ENCODE measurements around the gene NEK1. TPM values are rescaled to one million over a fixed set of nuclear protein-coding genes. Genes with fewer than 3 reads are reported as not detected.

NEK1 gene
- total and polyA plus RNA-seq, 2 of the 13 experiments (the other 11 are each of a cell fraction or from before 2014, with no cell fraction given), result 2.9 to 5.4 TPM

GRCh38 chr4:169659716-169660670 lies 47.6 kb upstream of the NEK1 start (continued):
- TF ChIP-seq ZHX1 (CRISPR knock-in tag; IDR thresholded peaks at IDR 0.05; ENCODE audit: low read depth), result 0 out of 2 replicates have a peak, but pooled peaks have one; percentile 67
- 0 out of 2 replicates have a peak, but pooled peaks have one; percentile 24 for TF ChIP-seq ISL2 (CRISPR knock-in tag; IDR thresholded peaks at IDR 0.05)
- TF ChIP-seq CEBPB (IDR thresholded peaks at IDR 0.05; ENCODE audit: borderline replicate concordance, low read depth, low read length), result peak; percentile 87
- peak; percentile 80 for TF ChIP-seq CREB1 (IDR thresholded peaks at IDR 0.05)
- TF ChIP-seq CREB1 (CRISPR knock-in tag; IDR thresholded peaks at IDR 0.05), result peak; percentile 49; the same call in 1 of the 2 replicates
- peak; percentile 85 for TF ChIP-seq ZNF644 (CRISPR knock-in tag; IDR thresholded peaks at IDR 0.05; ENCODE audit: low read depth)

GRCh38 chr4:169658975-169659715 lies 46.8 kb upstream of the NEK1 start:
- H3K9ac ChIP-seq (ENCODE audit: insufficient read depth, low read depth, low read length), result peak overlapping the region; percentile 64; the same call in 1 of the 2 replicates
- TSS peak; percentile 98 for BruUV-seq (replicated peaks)
- POLR2A ChIA-PET, result interaction anchor here (1.1 to 1.8 kb wide), 3 partner anchors 10 to 39 kb away, joined by 3 to 10 read pairs (median 6); partner anchors contain the start of gene CLCN3
- no peaks in the 10 kb centered on the region for H3K36me3 ChIP-seq (replicated peaks in 1 of 2; ENCODE audit: control insufficient read depth in 1 of 2, insufficient read depth in 2 of 2, low read length in 2 of 2)
- H3K27ac ChIP-seq (ENCODE audit: extremely low read length, insufficient read depth, low read length), result peak overlapping the region; percentile 64
- peak overlapping the region; percentile 44; the same call in 1 of the 2 replicates for H3K4me2 ChIP-seq (ENCODE audit: low read depth, low read length)
- no peaks in the 10 kb centered on the region for H4K20me1 ChIP-seq (ENCODE audit: insufficient read depth, low read length)
- H3K4me1 ChIP-seq (ENCODE audit: insufficient read depth, low read length), result peaks cover 33% of the 10 kb centered on the region
- H3K9me3 ChIP-seq (ENCODE audit: low read length), result no peaks in the 10 kb centered on the region
- no peak for DNase-seq (ENCODE audit: low spot score)
- in situ Hi-C loops (cut with HindIII; ENCODE audit: extremely low pct_ligation_motif_present, low pct_unique_long_range_greater_than_20kb), result no loop called here
- 81% methylated on average over 6 of the region's 6 CpGs for WGBS (ENCODE audit: low lambda C conversion rate)
- CTCF ChIA-PET (ENCODE audit: low intra/inter-chr PET ratio, low total read pairs), result no interaction called here
- no peak for FAIRE-seq
- 0 out of 6 replicates have a peak overlapping the region, but pooled peaks of 1 of the 3 experiments have one; percentile 45 for H3K4me3 ChIP-seq (replicated peaks in 1 of 3; ENCODE audit: insufficient read depth in 1 of 3, low read depth in 2 of 3, low read length in 3 of 3)
- intact Hi-C loops (cut with micrococcal nuclease; ENCODE audit: unreplicated experiment), result no loop called here
- H3K27me3 ChIP-seq (ENCODE audit: control insufficient read depth in 1 of 2, insufficient read depth in 2 of 2, low read length in 2 of 2), result no peaks in the 10 kb centered on the region
- peaks cover 33% of the 10 kb centered on the region for H3K79me2 ChIP-seq (ENCODE audit: insufficient read depth, low read length)
- ATAC-seq, result no peak
- no peak overlapping the region for H2AFZ ChIP-seq (ENCODE audit: low read length)
- TF ChIP-seq ZBTB2 (CRISPR knock-in tag; IDR thresholded peaks at IDR 0.05; ENCODE audit: low read depth), result no peak
- TF ChIP-seq ZBTB21 (CRISPR knock-in tag; IDR thresholded peaks at IDR 0.05), result no peak
- no peak for TF ChIP-seq NFE2L1 (CRISPR knock-in tag; IDR thresholded peaks at IDR 0.05; ENCODE audit: borderline replicate concordance)
- no peak for TF ChIP-seq RXRB (CRISPR knock-in tag; IDR thresholded peaks at IDR 0.05; ENCODE audit: borderline replicate concordance)
- no peak for TF ChIP-seq ZNF503 (CRISPR knock-in tag; IDR thresholded peaks at IDR 0.05)

All from HepG2 (cell line).